Activated naive CD4-positive, alpha-beta T cell treated with anti-CD3 and anti-CD28 coated beads for 36 hours (primary cell): Measurements from ENCODE around the gene DDAH1. TPM values are rescaled to one million over a fixed set of nuclear protein-coding genes. Genes with fewer than 3 reads are reported as not detected.

Experiments used
- CTCF ChIA-PET: fragments of 350-600 bp; sonication (Branson Sonifier 250); formaldehyde crosslinking; loops from one replicate; lab custom pipeline; 2021; ENCODE audit warnings: antibody characterized with exemption; lab: Charles Lee
- DNase-seq: peaks from one replicate; pipeline ENCODE4 v3.0.0-alpha.2; 2020
- H3K27ac Mint-ChIP-seq: one replicate; pipeline ENCODE4 v1.8.0; 2021; ENCODE audit warnings: mild to moderate bottlenecking, mixed read lengths
- H3K27me3 Mint-ChIP-seq: one replicate; pipeline ENCODE4 v1.8.0; 2021; ENCODE audit warnings: low read depth, mixed read lengths
- H3K36me3 Mint-ChIP-seq: one replicate; pipeline ENCODE4 v1.8.0; 2021; ENCODE audit warnings: low read depth, mixed read lengths
- H3K4me1 Mint-ChIP-seq: one replicate; pipeline ENCODE4 v1.8.0; 2021; ENCODE audit warnings: low read depth, mixed read lengths
- H3K4me3 Mint-ChIP-seq: one replicate; pipeline ENCODE4 v1.8.0; 2021; ENCODE audit warnings: mild to moderate bottlenecking, moderate library complexity, mixed read lengths
- H3K9me3 Mint-ChIP-seq: one replicate; pipeline ENCODE4 v1.8.0; 2021; ENCODE audit warnings: mixed read lengths
- intact Hi-C: fragments of 100-400 bp; cut with micrococcal nuclease; formaldehyde crosslinking; loops from one replicate; pipeline ENCODE4 v1.15.1; 2023
- total RNA-seq, 2 experiments: library from RNA; stranded (reverse); gene quantifications; one replicate each; pipeline ENCODE4 v1.2.3, GENCODE V29; 2021

The DDAH1 gene
- total RNA-seq, 2 experiments from 2014 or later, result not detected

GRCh38 chr1:85276978-85277639 is 187.8 kb downstream of the DDAH1 start:
- Mint-ChIP-seq H3K4me3 (peak overlapping the region; percentile 80), H3K27ac (peak overlapping the region; percentile 69), H3K36me3 (peaks cover 10% of the 10 kb centered on the region), H3K9me3 (no peaks in the 10 kb centered on the region), H3K27me3 (no peaks in the 10 kb centered on the region), H3K4me1 (peaks cover 45% of the 10 kb centered on the region)
- CTCF ChIA-PET, result interaction anchor here (0.9 to 3.1 kb wide), 4 partner anchors 18 to 334 kb away, joined by 4 to 29 read pairs (median 5); partner anchors contain the start of gene C1orf52
- no peak for DNase-seq
- intact Hi-C loops, result loop anchor here (1.0 to 10.0 kb wide), 17 partner anchors 18 to 1772 kb away; partner anchors contain the start of genes C1orf52, CTBS, HS2ST1 and PRKACB

- CTCF ChIA-PET, result interaction anchor here (0.9 to 3.1 kb wide), 4 partner anchors 17 to 333 kb away, joined by 4 to 29 read pairs (median 5); partner anchors contain the start of gene C1orf52
- peaks cover 46% of the 10 kb centered on the region for H3K4me1 Mint-ChIP-seq
- peak; percentile 97 for DNase-seq
- peaks cover 10% of the 10 kb centered on the region for H3K36me3 Mint-ChIP-seq
- H3K4me3 Mint-ChIP-seq, result peak within 1 kb of the TSS; percentile 80
- H3K9me3 Mint-ChIP-seq, result no peaks in the 10 kb centered on the region
- peak within 1 kb of the TSS; percentile 87 for H3K27ac Mint-ChIP-seq
- H3K27me3 Mint-ChIP-seq, result no peaks in the 10 kb centered on the region
- intact Hi-C loops, result loop anchor here (1.0 to 10.0 kb wide), 17 partner anchors 17 to 1772 kb away; partner anchors contain the start of genes C1orf52, CTBS, HS2ST1 and PRKACB
Measured at GRCh38 chr1:85276215-85276977, 188.6 kb downstream of the DDAH1 start, which contains the start of gene BCL10. TSS of gene BCL10 (minus strand) at chr1:85276632. CDS start at chr1:85276352, 280 bp downstream.

DNA sequence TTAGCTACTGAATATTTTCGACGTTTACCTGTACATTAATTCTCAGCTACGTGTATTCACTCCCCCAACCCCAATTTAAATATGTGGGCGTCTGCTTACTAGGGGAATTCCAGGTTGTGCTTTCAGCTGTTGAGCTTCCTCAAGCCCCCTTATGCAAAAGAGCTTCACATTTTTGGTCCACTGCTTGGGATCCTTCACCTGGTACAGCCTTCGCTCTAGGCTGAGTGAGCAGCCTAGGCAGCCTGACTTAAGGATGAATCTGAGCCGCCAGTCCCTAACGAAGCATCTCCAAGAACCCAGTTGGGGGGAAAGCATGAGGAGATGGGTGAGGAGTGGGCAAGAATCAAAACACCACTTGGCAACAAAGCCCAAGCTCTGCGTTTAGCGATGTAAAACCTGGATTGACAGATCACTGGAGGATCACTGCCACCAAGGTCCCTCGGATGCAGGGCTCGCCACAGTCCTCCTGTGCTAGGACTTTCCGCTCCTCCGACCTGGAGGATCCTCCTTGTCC is 189.2 kb downstream of the DDAH1 start:
- Mint-ChIP-seq H3K9me3 (no peaks in the 10 kb centered on the region), H3K27me3 (no peaks in the 10 kb centered on the region), H3K4me3 (peak overlapping the region; percentile 80), H3K27ac (peak overlapping the region; percentile 87), H3K36me3 (peaks cover 13% of the 10 kb centered on the region), H3K4me1 (peaks cover 52% of the 10 kb centered on the region)
- CTCF ChIA-PET, result interaction anchor here (1.1 to 3.1 kb wide), 4 partner anchors 17 to 333 kb away, joined by 4 to 29 read pairs (median 6); partner anchors contain the start of gene C1orf52
- intact Hi-C loops, result loop anchor here (1.0 to 10.0 kb wide), 18 partner anchors 16 to 1771 kb away; partner anchors contain the start of genes C1orf52, CTBS, GNG5 and HS2ST1
- DNase-seq, result no peak

DNA sequence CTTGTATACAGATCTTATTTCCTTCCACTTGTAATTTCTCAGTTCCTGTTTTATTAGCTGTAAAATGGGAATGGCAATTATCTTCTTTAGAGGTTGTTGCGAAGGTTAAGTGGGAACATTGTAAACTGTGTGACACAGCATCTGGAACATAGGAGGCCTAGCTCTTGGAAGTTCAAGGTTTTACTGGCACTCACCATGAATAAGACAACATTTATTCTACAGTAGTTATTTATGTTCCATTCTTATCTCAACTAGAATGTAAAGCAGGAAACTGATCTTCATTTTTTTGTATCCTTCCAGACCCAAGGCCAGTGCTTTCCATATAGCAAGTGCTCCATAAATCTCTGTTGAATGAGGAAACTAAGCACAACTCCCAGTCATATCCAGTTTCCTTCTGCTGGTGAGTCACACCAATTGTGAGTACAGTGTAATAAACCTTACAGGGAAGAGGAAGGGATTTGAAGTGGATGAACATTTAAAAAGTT is 189.9 kb downstream of the DDAH1 start:
- Mint-ChIP-seq H3K27ac (peak overlapping the region; percentile 87), H3K4me1 (peaks cover 55% of the 10 kb centered on the region), H3K4me3 (peak overlapping the region; percentile 80), H3K36me3 (peaks cover 13% of the 10 kb centered on the region), H3K9me3 (no peaks in the 10 kb centered on the region), H3K27me3 (no peaks in the 10 kb centered on the region)
- intact Hi-C loops, result loop anchor here (1.0 to 10.0 kb wide), 9 partner anchors 583 to 1770 kb away; partner anchors contain the start of genes CTBS, GNG5, PRKACB and SAMD13
- no peak for DNase-seq
- CTCF ChIA-PET, result interaction anchor here (1.1 to 3.1 kb wide), 2 partner anchors 16 to 330 kb away, joined by 5 to 29 read pairs; partner anchors contain the start of gene C1orf52

- CTCF ChIA-PET, result interaction anchor here (2.2 kb wide), 1 partner anchor 14 kb away, joined by 15 read pairs; the partner anchor contains the start of gene C1orf52
- Mint-ChIP-seq H3K4me1 (peaks cover 47% of the 10 kb centered on the region), H3K36me3 (peaks cover 24% of the 10 kb centered on the region), H3K27ac (no peak overlapping the region), H3K9me3 (no peaks in the 10 kb centered on the region), H3K4me3 (no peak overlapping the region), H3K27me3 (no peaks in the 10 kb centered on the region)
- DNase-seq, result no peak
- intact Hi-C loops, result loop anchor here (10.0 kb wide), 4 partner anchors 969 to 1771 kb away; partner anchors contain the start of genes SAMD13 and SH3GLB1
Measured at GRCh38 chr1:85273397-85273796, 191.6 kb downstream of the DDAH1 start.

DNA sequence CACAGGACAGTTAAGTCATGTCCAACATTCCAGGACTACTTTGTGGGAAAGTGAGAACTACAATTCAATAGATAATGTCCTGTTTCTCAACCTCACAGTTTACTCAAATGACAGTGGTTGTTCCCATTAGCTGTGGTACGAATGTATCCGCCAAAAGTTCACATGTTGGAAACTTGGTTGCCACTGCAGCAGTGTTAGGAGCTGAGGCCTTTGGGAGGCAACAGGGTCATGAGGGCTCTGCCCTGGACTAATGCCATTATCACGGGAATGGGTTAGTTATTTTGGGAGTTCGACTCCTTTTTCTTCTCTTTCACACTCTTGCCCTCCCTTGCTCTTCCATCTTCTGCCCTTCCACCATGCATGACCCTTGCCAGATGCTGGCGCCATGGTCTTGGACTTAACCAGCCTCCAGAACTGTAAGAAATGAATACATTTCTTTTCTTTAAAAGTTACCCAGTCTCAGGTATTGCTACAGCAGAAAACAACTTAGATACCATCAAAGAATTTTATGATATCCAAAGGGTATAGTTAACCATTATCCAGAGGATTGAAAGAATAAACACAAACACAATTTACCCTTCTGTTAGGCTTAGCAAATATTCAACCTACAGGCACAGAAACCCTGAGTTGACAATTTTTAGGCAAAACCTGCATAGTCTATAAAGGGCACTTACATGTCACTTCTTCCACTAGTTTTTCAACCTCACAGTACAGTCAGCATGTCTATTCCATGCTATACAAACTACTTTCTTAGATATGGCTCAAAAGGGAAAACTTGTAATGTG is 196.0 kb downstream of the DDAH1 start:
- Mint-ChIP-seq H3K27ac (peak overlapping the region; percentile 21), H3K36me3 (peaks cover 29% of the 10 kb centered on the region), H3K27me3 (no peaks in the 10 kb centered on the region), H3K4me3 (no peak overlapping the region), H3K4me1 (peaks cover 30% of the 10 kb centered on the region), H3K9me3 (no peaks in the 10 kb centered on the region)
- CTCF ChIA-PET, result interaction anchor here (0.8 to 3.4 kb wide), 3 partner anchors 10 to 12 kb away, joined by 3 to 22 read pairs (median 4); partner anchors contain the start of gene C1orf52
- intact Hi-C loops, result no loop called here
- DNase-seq, result no peak

Other genes starting within 250 kb of the DDAH1 start
- 10 to 100 TPM; 28.3 to 29.5 TPM for gene C1orf52, start 205.5 kb downstream of the DDAH1 start, total RNA-seq
- 10 to 100 TPM; 13.8 to 17.7 TPM for gene BCL10, start 188.5 kb downstream of the DDAH1 start, total RNA-seq
- gene CCN1, start 115.6 kb upstream of the DDAH1 start, total RNA-seq, result not detected
- 10 to 100 TPM; 19.8 to 19.9 TPM for gene ZNHIT6, start 243.3 kb upstream of the DDAH1 start, total RNA-seq